ENCODE measurements around the gene CHPF.

DNA sequence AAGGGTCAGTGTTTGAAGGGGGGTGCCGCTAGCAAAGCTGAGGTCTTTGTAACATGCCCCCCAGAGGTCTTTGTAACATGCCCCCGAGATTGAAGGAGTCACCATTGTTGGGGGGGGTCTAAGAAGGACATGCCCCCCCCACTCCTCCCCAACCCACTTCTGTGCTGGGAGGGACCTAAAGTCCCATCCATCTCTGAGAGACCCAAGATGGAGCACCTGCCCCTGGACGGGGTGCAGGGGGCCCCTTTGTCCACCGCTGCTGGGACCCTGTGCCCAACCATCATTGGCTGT lies 35.2 kb downstream of the CHPF start:
- TF ChIP-seq, protein P1, sequence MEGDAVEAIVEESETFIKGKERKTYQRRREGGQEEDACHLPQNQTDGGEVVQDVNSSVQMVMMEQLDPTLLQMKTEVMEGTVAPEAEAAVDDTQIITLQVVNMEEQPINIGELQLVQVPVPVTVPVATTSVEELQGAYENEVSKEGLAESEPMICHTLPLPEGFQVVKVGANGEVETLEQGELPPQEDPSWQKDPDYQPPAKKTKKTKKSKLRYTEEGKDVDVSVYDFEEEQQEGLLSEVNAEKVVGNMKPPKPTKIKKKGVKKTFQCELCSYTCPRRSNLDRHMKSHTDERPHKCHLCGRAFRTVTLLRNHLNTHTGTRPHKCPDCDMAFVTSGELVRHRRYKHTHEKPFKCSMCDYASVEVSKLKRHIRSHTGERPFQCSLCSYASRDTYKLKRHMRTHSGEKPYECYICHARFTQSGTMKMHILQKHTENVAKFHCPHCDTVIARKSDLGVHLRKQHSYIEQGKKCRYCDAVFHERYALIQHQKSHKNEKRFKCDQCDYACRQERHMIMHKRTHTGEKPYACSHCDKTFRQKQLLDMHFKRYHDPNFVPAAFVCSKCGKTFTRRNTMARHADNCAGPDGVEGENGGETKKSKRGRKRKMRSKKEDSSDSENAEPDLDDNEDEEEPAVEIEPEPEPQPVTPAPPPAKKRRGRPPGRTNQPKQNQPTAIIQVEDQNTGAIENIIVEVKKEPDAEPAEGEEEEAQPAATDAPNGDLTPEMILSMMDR (IDR thresholded peaks at IDR 0.05; ENCODE audit: extremely low read depth in 1 of 2, insufficient read depth in 1 of 2, low read depth in 1 of 2, low read length in 2 of 2): no peak
- TF ChIP-seq POLR2A (IDR thresholded peaks at IDR 0.05; ENCODE audit: low read depth, low read length) (no peak), POLR2AphosphoS5 (IDR thresholded peaks at IDR 0.05; ENCODE audit: insufficient read depth, low read depth, low read length) (no peak), EZH2 (IDR thresholded peaks at IDR 0.05; ENCODE audit: borderline replicate concordance, low read depth, low read length, severe bottlenecking) (no peak), JUN (IDR thresholded peaks at IDR 0.05; ENCODE audit: borderline replicate concordance, insufficient read depth, insufficient read length, low read depth) (no peak), MYC (IDR thresholded peaks at IDR 0.05; ENCODE audit: low read depth, low read length) (no peak)
- TF ChIP-seq, protein P2, sequence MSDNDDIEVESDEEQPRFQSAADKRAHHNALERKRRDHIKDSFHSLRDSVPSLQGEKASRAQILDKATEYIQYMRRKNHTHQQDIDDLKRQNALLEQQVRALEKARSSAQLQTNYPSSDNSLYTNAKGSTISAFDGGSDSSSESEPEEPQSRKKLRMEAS (IDR thresholded peaks at IDR 0.05; ENCODE audit: insufficient read depth, insufficient read length): no peak
